Endothelial cell of umbilical vein (primary cell): Measurements from ENCODE around the gene PPP1R1B.

ENCODE experiments used
- EZH2 ChIP-seq: IDR thresholded peaks from 2 replicates; pipeline ENCODE4 v1.6.1; 2012; ENCODE audit warnings: borderline replicate concordance, low read depth, mild to moderate bottlenecking, moderate library complexity, low read length, inconsistent platforms; ENCODE audit not compliant: severe bottlenecking
- FOS ChIP-seq: IDR thresholded peaks from 2 replicates; pipeline ENCODE4 v1.6.1; 2011; ENCODE audit warnings: mild to moderate bottlenecking, low read length, moderate library complexity, borderline replicate concordance; ENCODE audit not compliant: insufficient read depth
- GATA2 ChIP-seq: IDR thresholded peaks from 2 replicates; pipeline ENCODE4 v1.7.0; 2011; ENCODE audit warnings: low read depth, mild to moderate bottlenecking, moderate library complexity, mixed read lengths, low read length; ENCODE audit not compliant: insufficient read length, insufficient read depth
- JUN ChIP-seq: IDR thresholded peaks from 2 replicates; pipeline ENCODE4 v1.6.1; 2011; ENCODE audit warnings: borderline replicate concordance, low read depth; ENCODE audit not compliant: insufficient read length, insufficient read depth
- POLR2A ChIP-seq: IDR thresholded peaks from 2 replicates; pipeline ENCODE4 v1.6.1; 2012; ENCODE audit warnings: low read depth, mild to moderate bottlenecking, control low read depth, low read length
- POLR2AphosphoS5 ChIP-seq: IDR thresholded peaks from 2 replicates; pipeline ENCODE4 v1.6.1; 2012; ENCODE audit warnings: low read depth, mild to moderate bottlenecking, control low read depth, low read length, moderate library complexity; ENCODE audit not compliant: insufficient read depth
- TF ChIP-seq, protein P1 (sequence below), 2 donors: IDR thresholded peaks; 1 replicate in 1 of 2; 2 replicates in 1 of 2; pipeline ENCODE4 v1.5.1; 2011; ENCODE audit warnings: low read length in 2 of 2, mild to moderate bottlenecking in 2 of 2, moderate library complexity in 2 of 2, control low read depth in 1 of 2, inconsistent platforms in 1 of 2, low read depth in 1 of 2; ENCODE audit not compliant: insufficient read depth in 1 of 2; ENCODE audit errors: extremely low read depth in 1 of 2
- TF ChIP-seq, protein P2 (sequence below): IDR thresholded peaks from 2 replicates; pipeline ENCODE4 v1.6.1; 2011; ENCODE audit not compliant: insufficient read depth, insufficient read length

DNA sequence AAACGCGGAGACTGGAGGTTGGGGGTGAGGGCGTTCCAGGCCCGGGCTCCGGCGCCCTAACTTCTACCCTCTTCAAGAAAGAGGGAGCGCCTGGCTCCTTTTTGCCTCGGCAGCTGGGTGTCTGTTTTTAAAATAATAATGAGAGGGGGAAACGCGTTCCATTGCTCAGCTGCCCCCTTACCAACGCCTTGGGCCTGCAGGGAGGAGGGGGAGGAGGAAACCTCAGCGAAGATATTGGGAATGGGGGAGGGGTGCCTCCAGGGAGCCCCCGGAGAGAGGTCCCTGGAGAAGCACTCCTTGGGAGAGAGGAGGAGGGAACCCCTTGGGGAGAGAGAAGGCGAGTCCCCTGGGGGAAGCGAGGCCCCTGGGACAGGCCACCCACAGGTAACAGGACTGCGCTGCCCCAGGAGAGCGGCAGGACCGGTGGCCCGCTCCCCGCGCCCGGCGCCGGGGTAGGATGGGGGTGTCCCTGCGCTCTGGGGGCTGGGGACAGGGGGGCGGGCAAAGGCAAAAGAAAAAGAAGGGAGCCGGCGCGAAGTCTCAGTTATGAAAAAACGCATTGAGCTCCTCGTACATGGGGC lies 21.8 kb upstream of the PPP1R1B start:
- TF ChIP-seq, protein P1, sequence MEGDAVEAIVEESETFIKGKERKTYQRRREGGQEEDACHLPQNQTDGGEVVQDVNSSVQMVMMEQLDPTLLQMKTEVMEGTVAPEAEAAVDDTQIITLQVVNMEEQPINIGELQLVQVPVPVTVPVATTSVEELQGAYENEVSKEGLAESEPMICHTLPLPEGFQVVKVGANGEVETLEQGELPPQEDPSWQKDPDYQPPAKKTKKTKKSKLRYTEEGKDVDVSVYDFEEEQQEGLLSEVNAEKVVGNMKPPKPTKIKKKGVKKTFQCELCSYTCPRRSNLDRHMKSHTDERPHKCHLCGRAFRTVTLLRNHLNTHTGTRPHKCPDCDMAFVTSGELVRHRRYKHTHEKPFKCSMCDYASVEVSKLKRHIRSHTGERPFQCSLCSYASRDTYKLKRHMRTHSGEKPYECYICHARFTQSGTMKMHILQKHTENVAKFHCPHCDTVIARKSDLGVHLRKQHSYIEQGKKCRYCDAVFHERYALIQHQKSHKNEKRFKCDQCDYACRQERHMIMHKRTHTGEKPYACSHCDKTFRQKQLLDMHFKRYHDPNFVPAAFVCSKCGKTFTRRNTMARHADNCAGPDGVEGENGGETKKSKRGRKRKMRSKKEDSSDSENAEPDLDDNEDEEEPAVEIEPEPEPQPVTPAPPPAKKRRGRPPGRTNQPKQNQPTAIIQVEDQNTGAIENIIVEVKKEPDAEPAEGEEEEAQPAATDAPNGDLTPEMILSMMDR (IDR thresholded peaks at IDR 0.05; ENCODE audit: extremely low read depth in 1 of 2, insufficient read depth in 1 of 2, low read depth in 1 of 2, low read length in 2 of 2) = no peak
- no peak for TF ChIP-seq POLR2AphosphoS5
- no peak for TF ChIP-seq POLR2A
- TF ChIP-seq FOS = no peak
- TF ChIP-seq, protein P2, sequence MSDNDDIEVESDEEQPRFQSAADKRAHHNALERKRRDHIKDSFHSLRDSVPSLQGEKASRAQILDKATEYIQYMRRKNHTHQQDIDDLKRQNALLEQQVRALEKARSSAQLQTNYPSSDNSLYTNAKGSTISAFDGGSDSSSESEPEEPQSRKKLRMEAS = no peak
- TF ChIP-seq EZH2 = no peak
- no peak for TF ChIP-seq JUN
- no peak for TF ChIP-seq GATA2
